HG03342 (cell line): ENCODE measurements around the gene PIK3IP1.

ENCODE experiments used
- ATAC-seq: cut with Tn5 transposase; IDR thresholded peaks from one replicate; pipeline ENCODE4 v1.9.1; 2021; ENCODE audit warnings: mild to moderate bottlenecking, moderate library complexity; ENCODE audit not compliant: unreplicated experiment

The PIK3IP1 gene

GRCh38 chr22:31281733-31282132 lies 10.6 kb downstream of the PIK3IP1 start:
- no peak for ATAC-seq

GRCh38 chr22:31279821-31280505 lies 12.3 kb downstream of the PIK3IP1 start:
- ATAC-seq = no peak

- ATAC-seq = no peak
Observed at GRCh38 chr22:31279327-31279669, 13.0 kb downstream of the PIK3IP1 start.

GRCh38 chr22:31278626-31279326 lies 13.5 kb downstream of the PIK3IP1 start:
- ATAC-seq = no peak

GRCh38 chr22:31278151-31278621 lies 14.1 kb downstream of the PIK3IP1 start:
- no peak for ATAC-seq

GRCh38 chr22:31277741-31278140 lies 14.5 kb downstream of the PIK3IP1 start:
- ATAC-seq = no peak

GRCh38 chr22:31276426-31277167 lies 15.7 kb downstream of the PIK3IP1 start:
- ATAC-seq = no peak

GRCh38 chr22:31275576-31275975 lies 16.7 kb downstream of the PIK3IP1 start:
- no peak for ATAC-seq

GRCh38 chr22:31275018-31275417 lies 17.3 kb downstream of the PIK3IP1 start:
- no peak for ATAC-seq

- ATAC-seq = no peak
Observed at GRCh38 chr22:31274017-31274416, 18.3 kb downstream of the PIK3IP1 start.

GRCh38 chr22:31272522-31273446 lies 19.5 kb downstream of the PIK3IP1 start:
- ATAC-seq = no peak

- ATAC-seq = no peak
Observed at GRCh38 chr22:31271485-31271884, 20.8 kb downstream of the PIK3IP1 start.

- ATAC-seq = no peak
Observed at GRCh38 chr22:31271026-31271425, 21.3 kb downstream of the PIK3IP1 start.

- ATAC-seq = no peak
Observed at GRCh38 chr22:31269892-31270579, 22.3 kb downstream of the PIK3IP1 start.

GRCh38 chr22:31268281-31268680 lies 24.0 kb downstream of the PIK3IP1 start:
- ATAC-seq = no peak

GRCh38 chr22:31263896-31264640 lies 28.2 kb downstream of the PIK3IP1 start:
- ATAC-seq = no peak

- no peak for ATAC-seq
Observed at GRCh38 chr22:31262312-31263133, 29.8 kb downstream of the PIK3IP1 start.

- ATAC-seq = no peak
Observed at GRCh38 chr22:31260474-31260856, 31.8 kb downstream of the PIK3IP1 start.
